Kidney epithelial cell (primary cell): Measurements from ENCODE around the gene CLMN. TPM values are rescaled to one million over a fixed set of nuclear protein-coding genes. Genes with fewer than 3 reads are reported as not detected.

ENCODE experiments used
- DNase-seq: peaks from one replicate; pipeline ENCODE4 v3.0.0-alpha.2; 2010; ENCODE audit warnings: low read depth
- H3K27me3 ChIP-seq: 2 replicates; pipeline ENCODE4 v1.6.0; 2011; ENCODE audit warnings: low read length; ENCODE audit not compliant: control insufficient read depth, insufficient read depth
- H3K36me3 ChIP-seq: 2 replicates; pipeline ENCODE4 v1.5.1; 2011; ENCODE audit warnings: low read length; ENCODE audit not compliant: control insufficient read depth, insufficient read depth
- H3K4me3 ChIP-seq: 2 replicates; pipeline ENCODE4 v1.5.1; 2011; ENCODE audit warnings: low read depth, mild to moderate bottlenecking, control low read depth, low read length
- CTCF ChIP-seq: IDR thresholded peaks from 2 replicates; pipeline ENCODE4 v1.5.1; 2011; ENCODE audit warnings: mild to moderate bottlenecking, moderate library complexity, low read length, control low read depth, inconsistent platforms; ENCODE audit not compliant: insufficient read depth, poor library complexity, severe bottlenecking
- total RNA-seq: library from RNA; depleted of rRNA; stranded (reverse); fragments of >200 nt; gene quantifications from 2 replicates; pipeline ENCODE4 v1.2.3, GENCODE V29; 2015

CLMN gene
- total RNA-seq, 1 donor from 2014 or later = 9.8 TPM

GRCh38 chr14:95282354-95282985 is 37.2 kb downstream of the CLMN start:
- Histone ChIP-seq H3K27me3 (no peaks in the 10 kb centered on the region), H3K4me3 (no peak overlapping the region), H3K36me3 (no peaks in the 10 kb centered on the region)
- TF ChIP-seq CTCF = no peak
- no peak for DNase-seq

- no peak for TF ChIP-seq CTCF
- H3K36me3 ChIP-seq = no peaks in the 10 kb centered on the region
Measured at GRCh38 chr14:95281560-95282176, 38.0 kb downstream of the CLMN start.

GRCh38 chr14:95275494-95275893 is 44.2 kb downstream of the CLMN start:
- no peak for TF ChIP-seq CTCF
- Histone ChIP-seq H3K36me3 (no peaks in the 10 kb centered on the region), H3K4me3 (no peak overlapping the region), H3K27me3 (no peaks in the 10 kb centered on the region)
- no peak for DNase-seq

More at GRCh38 chr14:95281560-95282176, 38.0 kb downstream of the CLMN start:
- DNase-seq = no peak
- Histone ChIP-seq H3K4me3 (no peak overlapping the region), H3K27me3 (no peaks in the 10 kb centered on the region)

GRCh38 chr14:95274874-95275273 is 44.8 kb downstream of the CLMN start:
- DNase-seq = no peak
- H3K4me3 ChIP-seq = no peak overlapping the region
- TF ChIP-seq CTCF = no peak
- H3K36me3 ChIP-seq = no peaks in the 10 kb centered on the region
- no peaks in the 10 kb centered on the region for H3K27me3 ChIP-seq

- Histone ChIP-seq H3K27me3 (no peaks in the 10 kb centered on the region), H3K4me3 (no peak overlapping the region), H3K36me3 (no peaks in the 10 kb centered on the region)
- TF ChIP-seq CTCF = no peak
- no peak for DNase-seq
Measured at GRCh38 chr14:95274279-95274678, 45.4 kb downstream of the CLMN start.
